Measurements from ENCODE around the gene PPP6R3. TPM values are rescaled to one million over a fixed set of nuclear protein-coding genes. Genes with fewer than 3 reads are reported as not detected.

The PPP6R3 gene
- polyA plus RNA-seq, 1 experiment = 58.5 TPM

DNA sequence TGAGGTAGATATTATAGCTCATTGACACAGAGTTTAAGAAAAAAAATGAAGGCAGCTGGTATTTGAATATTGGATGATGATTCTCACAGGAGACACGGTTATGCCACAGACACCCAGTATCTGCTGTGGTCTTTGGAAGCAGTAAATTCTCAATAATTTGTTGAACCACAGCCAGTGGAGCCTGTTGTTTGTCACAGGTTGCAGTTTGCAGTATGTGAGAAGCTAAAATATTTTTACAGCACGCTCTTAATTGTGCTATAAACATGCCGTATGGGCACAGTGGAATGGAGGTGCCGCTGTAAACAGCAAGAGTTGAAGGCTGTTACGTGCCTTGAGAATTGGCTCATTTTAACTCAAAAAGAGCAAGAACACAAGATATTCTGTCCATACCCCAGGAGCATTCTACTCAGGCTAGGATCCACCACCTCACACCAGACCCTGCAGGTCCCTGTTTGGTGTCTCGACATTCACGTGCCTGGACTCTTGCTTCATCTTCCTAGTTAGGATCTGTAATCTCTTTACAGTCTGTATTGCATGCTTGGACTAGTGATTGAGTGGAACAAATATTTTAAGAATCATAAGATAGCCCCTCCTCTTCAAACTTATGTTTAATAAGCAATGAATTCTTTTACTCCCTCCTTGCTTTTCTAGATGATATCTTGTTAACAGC lies 129.1 kb downstream of the PPP6R3 start:
- H3K4me3 ChIP-seq (ENCODE audit: low read depth, low read length) = no peak overlapping the region
- no peaks in the 10 kb centered on the region for H3K27me3 ChIP-seq (ENCODE audit: control insufficient read depth, insufficient read depth, low read length)
- ChIA-PET CTCF (interaction anchor here (0.6 kb wide), 1 partner anchor 168 kb away, joined by 3 read pairs; no protein-coding TSS in a partner anchor), POLR2A (no interaction called here)
- no peaks in the 10 kb centered on the region for H3K9me3 ChIP-seq (ENCODE audit: control insufficient read depth, insufficient read depth, low read length)
- TF ChIP-seq, protein P1, sequence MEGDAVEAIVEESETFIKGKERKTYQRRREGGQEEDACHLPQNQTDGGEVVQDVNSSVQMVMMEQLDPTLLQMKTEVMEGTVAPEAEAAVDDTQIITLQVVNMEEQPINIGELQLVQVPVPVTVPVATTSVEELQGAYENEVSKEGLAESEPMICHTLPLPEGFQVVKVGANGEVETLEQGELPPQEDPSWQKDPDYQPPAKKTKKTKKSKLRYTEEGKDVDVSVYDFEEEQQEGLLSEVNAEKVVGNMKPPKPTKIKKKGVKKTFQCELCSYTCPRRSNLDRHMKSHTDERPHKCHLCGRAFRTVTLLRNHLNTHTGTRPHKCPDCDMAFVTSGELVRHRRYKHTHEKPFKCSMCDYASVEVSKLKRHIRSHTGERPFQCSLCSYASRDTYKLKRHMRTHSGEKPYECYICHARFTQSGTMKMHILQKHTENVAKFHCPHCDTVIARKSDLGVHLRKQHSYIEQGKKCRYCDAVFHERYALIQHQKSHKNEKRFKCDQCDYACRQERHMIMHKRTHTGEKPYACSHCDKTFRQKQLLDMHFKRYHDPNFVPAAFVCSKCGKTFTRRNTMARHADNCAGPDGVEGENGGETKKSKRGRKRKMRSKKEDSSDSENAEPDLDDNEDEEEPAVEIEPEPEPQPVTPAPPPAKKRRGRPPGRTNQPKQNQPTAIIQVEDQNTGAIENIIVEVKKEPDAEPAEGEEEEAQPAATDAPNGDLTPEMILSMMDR (IDR thresholded peaks at IDR 0.05; ENCODE audit: low read depth, low read length) = no peak
- no peak overlapping the region for H3K27ac ChIP-seq (ENCODE audit: low read depth, low read length)
- no peak for DNase-seq (ENCODE audit: low read depth, low spot score)

DNA sequence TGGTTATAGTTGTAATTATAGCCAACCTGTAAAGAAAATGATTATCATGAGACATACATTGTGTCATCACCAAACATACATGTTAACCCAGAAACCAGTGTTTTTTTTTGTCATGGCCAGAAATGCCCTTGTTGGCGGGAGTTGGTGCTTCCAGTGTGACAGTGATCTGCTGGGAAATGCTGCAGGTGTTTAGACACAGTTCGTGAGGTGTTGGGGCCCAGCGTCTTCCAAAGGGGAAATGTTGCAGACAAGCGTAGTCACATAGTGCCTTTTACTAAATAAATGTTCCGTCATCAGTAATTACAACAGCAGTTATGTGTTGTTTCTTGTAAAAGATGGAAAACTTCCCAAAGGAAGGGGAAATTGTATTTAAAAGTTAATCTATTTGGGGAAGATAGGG lies 131.2 kb downstream of the PPP6R3 start:
- Histone ChIP-seq H3K9me3 (ENCODE audit: control insufficient read depth, insufficient read depth, low read length) (no peaks in the 10 kb centered on the region), H3K4me3 (ENCODE audit: low read depth, low read length) (no peak overlapping the region), H3K27me3 (ENCODE audit: control insufficient read depth, insufficient read depth, low read length) (no peaks in the 10 kb centered on the region), H3K27ac (ENCODE audit: low read depth, low read length) (no peak overlapping the region)
- ChIA-PET POLR2A (no interaction called here), CTCF (no interaction called here)
- TF ChIP-seq, protein P1 (IDR thresholded peaks at IDR 0.05; ENCODE audit: low read depth, low read length) = no peak
- no peak for DNase-seq (ENCODE audit: low read depth, low spot score)

DNA sequence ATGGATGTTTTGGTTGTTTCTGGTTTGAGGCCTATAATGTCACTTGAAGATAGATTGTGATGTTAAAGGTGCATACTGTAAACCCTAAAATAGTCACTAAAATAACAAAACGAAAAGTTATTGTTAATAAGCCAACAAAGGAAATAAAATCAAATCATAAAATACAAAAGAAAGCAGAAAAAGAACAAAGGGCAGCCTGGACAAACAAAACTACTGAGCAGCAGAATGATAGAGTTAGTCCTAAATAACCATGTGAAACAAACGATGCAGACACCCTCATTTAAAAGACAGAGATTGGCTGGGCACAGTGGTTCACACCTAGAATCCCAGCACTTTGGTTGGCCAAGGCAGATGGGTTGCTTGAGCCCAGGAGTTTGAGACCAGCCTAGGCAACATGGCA lies 132.9 kb downstream of the PPP6R3 start:
- TF ChIP-seq, protein P1 (IDR thresholded peaks at IDR 0.05; ENCODE audit: low read depth, low read length) = no peak
- Histone ChIP-seq H3K9me3 (ENCODE audit: control insufficient read depth, insufficient read depth, low read length) (no peaks in the 10 kb centered on the region), H3K4me3 (ENCODE audit: low read depth, low read length) (no peak overlapping the region), H3K27ac (ENCODE audit: low read depth, low read length) (no peak overlapping the region), H3K27me3 (ENCODE audit: control insufficient read depth, insufficient read depth, low read length) (no peaks in the 10 kb centered on the region)
- CTCF ChIA-PET = interaction anchor here (1.0 kb wide), 1 partner anchor 17 kb away, joined by 4 read pairs; no protein-coding TSS in a partner anchor
- POLR2A ChIA-PET = no interaction called here
- DNase-seq (ENCODE audit: low read depth, low spot score) = no peak

DNA sequence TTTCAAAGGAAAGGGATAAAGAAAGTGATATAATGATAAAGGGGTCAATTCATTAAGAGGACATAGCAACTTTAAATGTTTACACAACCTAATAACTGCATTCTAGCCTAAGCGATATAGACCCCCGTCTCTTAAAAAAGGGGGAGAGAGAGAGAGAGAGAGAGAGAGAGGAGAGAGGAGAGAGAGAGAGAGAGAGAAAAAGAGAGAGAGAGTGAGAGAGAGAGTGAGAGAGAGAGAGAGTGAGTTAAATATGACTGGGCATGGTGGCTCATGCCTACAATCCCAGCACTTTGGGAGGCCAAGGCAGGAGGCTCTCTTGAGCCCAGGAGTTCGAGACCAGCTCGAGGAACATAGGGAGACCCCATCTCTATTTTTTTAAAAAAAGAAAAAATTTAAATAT lies 133.6 kb downstream of the PPP6R3 start:
- Histone ChIP-seq H3K27ac (ENCODE audit: low read depth, low read length) (no peak overlapping the region), H3K9me3 (ENCODE audit: control insufficient read depth, insufficient read depth, low read length) (no peaks in the 10 kb centered on the region), H3K4me3 (ENCODE audit: low read depth, low read length) (no peak overlapping the region), H3K27me3 (ENCODE audit: control insufficient read depth, insufficient read depth, low read length) (no peaks in the 10 kb centered on the region)
- ChIA-PET POLR2A (no interaction called here), CTCF (interaction anchor here (1.0 kb wide), 1 partner anchor 16 kb away, joined by 4 read pairs; no protein-coding TSS in a partner anchor)
- TF ChIP-seq, protein P1 (IDR thresholded peaks at IDR 0.05; ENCODE audit: low read depth, low read length) = no peak
- no peak for DNase-seq (ENCODE audit: low read depth, low spot score)

DNA sequence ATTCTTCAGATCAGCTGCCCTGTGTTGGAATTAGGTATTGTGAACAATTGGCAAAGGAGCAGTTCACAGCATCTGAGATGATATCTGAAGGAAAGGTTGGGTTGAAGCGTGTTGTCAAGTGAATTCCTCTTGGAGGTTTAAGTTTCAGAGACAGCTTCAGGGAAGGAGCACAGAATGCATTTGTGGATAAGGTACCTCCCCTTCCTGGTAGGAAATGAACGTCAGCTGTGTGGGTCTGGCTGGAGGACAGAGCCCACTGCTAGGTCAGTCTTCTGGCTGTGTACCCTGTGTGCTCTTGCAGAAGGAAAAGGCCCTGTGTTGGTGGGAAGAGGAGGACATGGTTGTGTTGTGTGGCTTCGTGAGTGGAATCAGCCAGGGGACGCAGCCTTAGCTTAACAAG lies 135.7 kb downstream of the PPP6R3 start:
- H3K9me3 ChIP-seq (ENCODE audit: control insufficient read depth, insufficient read depth, low read length) = no peaks in the 10 kb centered on the region
- CTCF ChIA-PET = no interaction called here
- no peaks in the 10 kb centered on the region for H3K27me3 ChIP-seq (ENCODE audit: control insufficient read depth, insufficient read depth, low read length)
- DNase-seq (ENCODE audit: low read depth, low spot score) = no peak
- H3K27ac ChIP-seq (ENCODE audit: low read depth, low read length) = no peak overlapping the region
- no peak overlapping the region for H3K4me3 ChIP-seq (ENCODE audit: low read depth, low read length)
- POLR2A ChIA-PET = no interaction called here
- TF ChIP-seq, protein P1 (IDR thresholded peaks at IDR 0.05; ENCODE audit: low read depth, low read length) = no peak

Measured in AG04450 (cell line).